Breast epithelium (tissue), 3 donors: ENCODE results near the gene CCDC17.

ENCODE experiments used
- CTCF ChIP-seq, 3 donors: fragments of 450-650 bp; IDR thresholded peaks; one replicate each; pipeline ENCODE4 v1.5.1; 2016 to 2017; ENCODE audit warnings: antibody characterized with exemption in 3 of 3, mild to moderate bottlenecking in 3 of 3, moderate library complexity in 3 of 3
- POLR2A ChIP-seq: fragments of 450-650 bp; IDR thresholded peaks from one replicate; pipeline ENCODE4 v1.6.1; 2016; ENCODE audit warnings: antibody characterized with exemption, mild to moderate bottlenecking, moderate library complexity

- TF ChIP-seq CTCF (IDR thresholded peaks at IDR 0.05), result no peak
- no peak for TF ChIP-seq POLR2A
Observed at GRCh38 chr1:45573231-45573804, 50.5 kb downstream of the CCDC17 start.
